SJCRH30 (cell line): ENCODE measurements around the gene ARID5B. TPM values are rescaled to one million over a fixed set of nuclear protein-coding genes. Genes with fewer than 3 reads are reported as not detected.

Source experiments
- DNase-seq, 2 experiments: peaks; one replicate each; pipeline ENCODE4 v3.0.0-alpha.2; 2015 to 2020
- H3K27ac ChIP-seq: fragments of 250-450 bp; sonication (Bioruptor Pico); 2 replicates; pipeline ENCODE4 v1.5.1; 2020; ENCODE audit warnings: mild to moderate bottlenecking, moderate library complexity
- H3K27me3 ChIP-seq: fragments of 250-450 bp; sonication (Bioruptor Pico); 2 replicates; pipeline ENCODE4 v1.5.1; 2020; ENCODE audit warnings: mild to moderate bottlenecking, moderate library complexity
- H3K36me3 ChIP-seq: fragments of 250-450 bp; sonication (Bioruptor Pico); 2 replicates; pipeline ENCODE4 v1.5.1; 2020; ENCODE audit warnings: mild to moderate bottlenecking, moderate library complexity
- H3K4me1 ChIP-seq: fragments of 250-450 bp; sonication (Bioruptor Pico); 2 replicates; pipeline ENCODE4 v1.5.1; 2020; ENCODE audit warnings: mild to moderate bottlenecking, moderate library complexity
- H3K4me3 ChIP-seq: fragments of 250-450 bp; sonication (Bioruptor Pico); 2 replicates; pipeline ENCODE4 v1.5.1; 2020; ENCODE audit warnings: mild to moderate bottlenecking, moderate library complexity
- H3K9me3 ChIP-seq: fragments of 250-450 bp; sonication (Bioruptor Pico); replicated peaks from 2 replicates; pipeline ENCODE4 v1.5.1; 2020; ENCODE audit warnings: mild to moderate bottlenecking, moderate library complexity
- total RNA-seq: library from RNA; depleted of rRNA; stranded (reverse); fragments of >200 nt; shearing (Covaris generic); gene quantifications from 2 replicates; pipeline ENCODE4 v1.2.3, GENCODE V29; 2014

Gene ARID5B
- total RNA-seq, 1 experiment from 2014 or later, result 10.3 TPM

- DNase-seq, result no peak
- no peak overlapping the region for H3K27ac ChIP-seq
- no peaks in the 10 kb centered on the region for H3K27me3 ChIP-seq
- H3K4me1 ChIP-seq, result no peaks in the 10 kb centered on the region
- H3K4me3 ChIP-seq, result no peak overlapping the region
- no peaks in the 10 kb centered on the region for H3K9me3 ChIP-seq
- H3K36me3 ChIP-seq, result peaks cover 9% of the 10 kb centered on the region
These were observed 155.9 kb downstream of the ARID5B start for GRCh38 chr10:62057359-62057758.

GRCh38 chr10:62057850-62058249 lies 156.4 kb downstream of the ARID5B start:
- H3K4me1 ChIP-seq, result no peaks in the 10 kb centered on the region
- no peak for DNase-seq
- no peak overlapping the region for H3K27ac ChIP-seq
- no peak overlapping the region for H3K4me3 ChIP-seq
- H3K36me3 ChIP-seq, result peaks cover 6% of the 10 kb centered on the region
- H3K27me3 ChIP-seq, result no peaks in the 10 kb centered on the region
- no peaks in the 10 kb centered on the region for H3K9me3 ChIP-seq

GRCh38 chr10:62058476-62058875 lies 157.0 kb downstream of the ARID5B start:
- Histone ChIP-seq H3K9me3 (no peaks in the 10 kb centered on the region), H3K27me3 (no peaks in the 10 kb centered on the region), H3K27ac (no peak overlapping the region), H3K36me3 (peaks cover 2% of the 10 kb centered on the region), H3K4me3 (no peak overlapping the region), H3K4me1 (no peaks in the 10 kb centered on the region)
- no peak for DNase-seq

- no peaks in the 10 kb centered on the region for H3K4me1 ChIP-seq
- no peaks in the 10 kb centered on the region for H3K27me3 ChIP-seq
- no peak overlapping the region for H3K4me3 ChIP-seq
- H3K36me3 ChIP-seq, result peaks cover 2% of the 10 kb centered on the region
- H3K27ac ChIP-seq, result no peak overlapping the region
- no peak for DNase-seq
- no peaks in the 10 kb centered on the region for H3K9me3 ChIP-seq
These were observed 157.4 kb downstream of the ARID5B start for GRCh38 chr10:62058896-62059216.

GRCh38 chr10:62059217-62059920 lies 157.9 kb downstream of the ARID5B start:
- no peaks in the 10 kb centered on the region for H3K9me3 ChIP-seq
- DNase-seq, result no peak
- no peak overlapping the region for H3K27ac ChIP-seq
- H3K27me3 ChIP-seq, result no peaks in the 10 kb centered on the region
- H3K4me3 ChIP-seq, result no peak overlapping the region
- no peaks in the 10 kb centered on the region for H3K4me1 ChIP-seq
- H3K36me3 ChIP-seq, result peaks cover 5% of the 10 kb centered on the region

GRCh38 chr10:62062028-62062427 lies 160.5 kb downstream of the ARID5B start:
- no peak for DNase-seq
- H3K36me3 ChIP-seq, result peaks cover 3% of the 10 kb centered on the region

GRCh38 chr10:62062752-62063512 lies 161.4 kb downstream of the ARID5B start:
- H3K27me3 ChIP-seq, result no peaks in the 10 kb centered on the region
- no peak overlapping the region for H3K27ac ChIP-seq
- no peak overlapping the region for H3K4me3 ChIP-seq
- DNase-seq, result no peak
- H3K9me3 ChIP-seq, result no peaks in the 10 kb centered on the region
- peaks cover 3% of the 10 kb centered on the region for H3K36me3 ChIP-seq
- H3K4me1 ChIP-seq, result no peaks in the 10 kb centered on the region

More at GRCh38 chr10:62062028-62062427, 160.5 kb downstream of the ARID5B start:
- Histone ChIP-seq H3K9me3 (no peaks in the 10 kb centered on the region), H3K4me1 (no peaks in the 10 kb centered on the region), H3K4me3 (no peak overlapping the region), H3K27me3 (no peaks in the 10 kb centered on the region), H3K27ac (no peak overlapping the region)

- H3K27ac ChIP-seq, result no peak overlapping the region
- no peaks in the 10 kb centered on the region for H3K27me3 ChIP-seq
- DNase-seq, result no peak
- H3K36me3 ChIP-seq, result peaks cover 3% of the 10 kb centered on the region; the same call in 1 of the 2 replicates
- H3K9me3 ChIP-seq, result no peaks in the 10 kb centered on the region
- H3K4me1 ChIP-seq, result no peaks in the 10 kb centered on the region
- no peak overlapping the region for H3K4me3 ChIP-seq
These were observed 162.4 kb downstream of the ARID5B start for GRCh38 chr10:62063795-62064472.

- no peaks in the 10 kb centered on the region for H3K9me3 ChIP-seq
- no peaks in the 10 kb centered on the region for H3K27me3 ChIP-seq
- DNase-seq, result no peak
- peaks cover 13% of the 10 kb centered on the region; the same call in 1 of the 2 replicates for H3K36me3 ChIP-seq
- H3K4me3 ChIP-seq, result no peak overlapping the region
- H3K4me1 ChIP-seq, result no peaks in the 10 kb centered on the region
- H3K27ac ChIP-seq, result no peak overlapping the region
These were observed 166.1 kb downstream of the ARID5B start for GRCh38 chr10:62067560-62067959.

GRCh38 chr10:62068464-62068863 lies 167.0 kb downstream of the ARID5B start:
- Histone ChIP-seq H3K27ac (no peak overlapping the region), H3K4me3 (no peak overlapping the region), H3K27me3 (no peaks in the 10 kb centered on the region), H3K36me3 (peaks cover 15% of the 10 kb centered on the region; the same call in 1 of the 2 replicates), H3K4me1 (no peaks in the 10 kb centered on the region), H3K9me3 (no peaks in the 10 kb centered on the region)
- no peak for DNase-seq

- H3K27ac ChIP-seq, result no peak overlapping the region
- no peak for DNase-seq
- H3K4me3 ChIP-seq, result no peak overlapping the region
- no peaks in the 10 kb centered on the region for H3K27me3 ChIP-seq
- no peaks in the 10 kb centered on the region for H3K4me1 ChIP-seq
- H3K9me3 ChIP-seq, result no peaks in the 10 kb centered on the region
- H3K36me3 ChIP-seq, result peaks cover 12% of the 10 kb centered on the region; the same call in 1 of the 2 replicates
These were observed 168.1 kb downstream of the ARID5B start for GRCh38 chr10:62069452-62070178.

GRCh38 chr10:62071846-62072281 lies 170.4 kb downstream of the ARID5B start:
- H3K4me3 ChIP-seq, result no peak overlapping the region
- no peaks in the 10 kb centered on the region for H3K9me3 ChIP-seq
- H3K27ac ChIP-seq, result no peak overlapping the region
- no peaks in the 10 kb centered on the region for H3K27me3 ChIP-seq
- H3K36me3 ChIP-seq, result peaks cover 16% of the 10 kb centered on the region
- H3K4me1 ChIP-seq, result peaks cover 3% of the 10 kb centered on the region; the same call in 1 of the 2 replicates
- DNase-seq, result no peak

GRCh38 chr10:62072901-62073300 lies 171.4 kb downstream of the ARID5B start:
- H3K36me3 ChIP-seq, result peaks cover 16% of the 10 kb centered on the region
- peaks cover 13% of the 10 kb centered on the region for H3K4me1 ChIP-seq
- H3K27me3 ChIP-seq, result no peaks in the 10 kb centered on the region
- no peak overlapping the region for H3K4me3 ChIP-seq
- no peak overlapping the region for H3K27ac ChIP-seq
- no peaks in the 10 kb centered on the region for H3K9me3 ChIP-seq
- DNase-seq, result no peak

- peaks cover 16% of the 10 kb centered on the region for H3K36me3 ChIP-seq
- no peak overlapping the region for H3K27ac ChIP-seq
- peaks cover 13% of the 10 kb centered on the region for H3K4me1 ChIP-seq
- no peaks in the 10 kb centered on the region for H3K9me3 ChIP-seq
- no peak for DNase-seq
- H3K27me3 ChIP-seq, result no peaks in the 10 kb centered on the region
- no peak overlapping the region for H3K4me3 ChIP-seq
These were observed 171.9 kb downstream of the ARID5B start for GRCh38 chr10:62073429-62073828.
